Sigmoid colon (tissue), 7 donors: Measurements from ENCODE around the gene OR4N5. TPM values are rescaled to one million over a fixed set of nuclear protein-coding genes. Genes with fewer than 3 reads are reported as not detected.

Experiments
- DNase-seq: peaks from one replicate; pipeline ENCODE4 v3.0.0-alpha.2; 2019
- H3K27ac ChIP-seq, 4 donors: fragments of 200-600 bp; sonication (generic); one replicate each; pipeline ENCODE4 v1.5.1; 2016 to 2019; ENCODE audit warnings: mild to moderate bottlenecking in 1 of 4
- H3K27me3 ChIP-seq, 3 donors: fragments of 200-600 bp; sonication (generic); one replicate each; pipeline ENCODE4 v1.5.1; 2019; ENCODE audit warnings: mild to moderate bottlenecking in 1 of 3
- H3K36me3 ChIP-seq, 4 donors: fragments of 200-600 bp; sonication (generic); one replicate each; pipeline ENCODE4 v1.5.1; 2016 to 2019
- H3K4me1 ChIP-seq, 4 donors: fragments of 200-600 bp; sonication (generic); one replicate each; pipeline ENCODE4 v1.5.1; 2017 to 2019
- H3K4me3 ChIP-seq, 4 donors: fragments of 200-600 bp; sonication (generic); one replicate each; pipeline ENCODE4 v1.5.1; 2017 to 2019; ENCODE audit warnings: mild to moderate bottlenecking in 2 of 4, moderate library complexity in 1 of 4
- H3K9me3 ChIP-seq, 4 donors: fragments of 200-600 bp in 3 of 4; sonication (generic) in 3 of 4; one replicate each; pipeline versions ENCODE4 v1.5.1 to v1.6.1; 2013 to 2019
- EP300 ChIP-seq, 4 donors: sonication (generic); formaldehyde crosslinking; IDR thresholded peaks; one replicate each; pipeline ENCODE4 v1.6.1; 2017; ENCODE audit warnings: antibody characterized with exemption in 4 of 4
- POLR2A ChIP-seq, 2 donors: fragments of 450-650 bp; IDR thresholded peaks; one replicate each; pipeline ENCODE4 v1.6.1; 2016; ENCODE audit warnings: antibody characterized with exemption in 2 of 2, mild to moderate bottlenecking in 2 of 2, moderate library complexity in 2 of 2
- POLR2AphosphoS5 ChIP-seq, 4 donors: sonication (generic); formaldehyde crosslinking; IDR thresholded peaks; one replicate each; pipeline ENCODE4 v1.6.1; 2017; ENCODE audit warnings: antibody characterized with exemption in 4 of 4
- WGBS, 2 donors: extraction: QIAGEN DNeasy Blood & Tissue Kit; methylation state at CpG; one replicate each; pipeline ENCODE4 v1.1.7; 2013; 5-methylcytosine and 5-hydroxymethylcytosine counted together
- intact Hi-C: fragments of 100-400 bp; cut with DNase I; formaldehyde crosslinking; loops from one replicate; pipeline ENCODE4 v1.15.1; 2023
- polyA plus RNA-seq, 3 donors: library from polyadenylated mRNA; stranded (reverse); fragments of 200-250 nt; gene quantifications; one replicate each; pipeline ENCODE4 v1.2.3, GENCODE V29; 2013
- total RNA-seq, 4 donors: library from RNA; depleted of rRNA; stranded (reverse); fragments of >200 nt; gene quantifications; one replicate each; pipeline ENCODE4 v1.1.0, GENCODE V29; 2016
- TF ChIP-seq, protein P1 (sequence below), 4 experiments: fragments of 450-650 bp in 3 of 4; fragments of 200-600 bp in 1 of 4; IDR thresholded peaks; one replicate each; pipeline ENCODE4 v1.5.1; 2016 to 2019; ENCODE audit warnings: antibody characterized with exemption in 4 of 4, mild to moderate bottlenecking in 3 of 4, moderate library complexity in 2 of 4
- donor health status: healthy with polysubstance abuse.
- donor health status: Bipolar disorder and iron deficiency.
- donor health status: healthy.

OR4N5 gene
- total and polyA plus RNA-seq, 7 donors, result not detected

DNA sequence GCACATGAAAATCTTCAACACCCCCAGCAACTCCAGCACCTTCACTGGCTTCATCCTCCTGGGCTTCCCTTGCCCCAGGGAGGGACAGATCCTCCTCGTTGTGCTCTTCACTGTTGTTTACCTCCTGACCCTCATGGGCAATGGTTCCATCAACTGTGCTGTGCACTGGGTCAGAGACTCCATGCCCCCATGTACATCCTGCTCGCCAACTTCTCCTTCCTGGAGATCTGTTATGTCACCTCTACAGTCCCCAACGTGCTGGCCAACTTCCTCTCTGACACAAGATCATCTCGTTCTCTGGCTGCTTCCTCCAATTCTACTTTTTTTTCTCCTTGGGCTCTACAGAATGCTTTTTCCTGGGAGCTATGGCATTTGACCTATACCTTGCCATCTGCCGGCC lies 40.6 kb downstream of the OR4N5 start:
- intact Hi-C loops, result no loop called here
- H3K27me3 ChIP-seq, result no peaks in the 10 kb centered on the region
- H3K9me3 ChIP-seq, result no peaks in the 10 kb centered on the region
- H3K4me3 ChIP-seq, result no peak overlapping the region
- no peaks in the 10 kb centered on the region for H3K36me3 ChIP-seq
- no peak for DNase-seq
- 53% methylated on average over 5 of the region's 5 CpGs for WGBS, 2 donors
- no peak overlapping the region for H3K27ac ChIP-seq
- no peaks in the 10 kb centered on the region for H3K4me1 ChIP-seq
- TF ChIP-seq POLR2A (IDR thresholded peaks at IDR 0.05) (no peak), EP300 (IDR thresholded peaks at IDR 0.05) (no peak), POLR2AphosphoS5 (IDR thresholded peaks at IDR 0.05) (no peak)
- TF ChIP-seq, protein P1, sequence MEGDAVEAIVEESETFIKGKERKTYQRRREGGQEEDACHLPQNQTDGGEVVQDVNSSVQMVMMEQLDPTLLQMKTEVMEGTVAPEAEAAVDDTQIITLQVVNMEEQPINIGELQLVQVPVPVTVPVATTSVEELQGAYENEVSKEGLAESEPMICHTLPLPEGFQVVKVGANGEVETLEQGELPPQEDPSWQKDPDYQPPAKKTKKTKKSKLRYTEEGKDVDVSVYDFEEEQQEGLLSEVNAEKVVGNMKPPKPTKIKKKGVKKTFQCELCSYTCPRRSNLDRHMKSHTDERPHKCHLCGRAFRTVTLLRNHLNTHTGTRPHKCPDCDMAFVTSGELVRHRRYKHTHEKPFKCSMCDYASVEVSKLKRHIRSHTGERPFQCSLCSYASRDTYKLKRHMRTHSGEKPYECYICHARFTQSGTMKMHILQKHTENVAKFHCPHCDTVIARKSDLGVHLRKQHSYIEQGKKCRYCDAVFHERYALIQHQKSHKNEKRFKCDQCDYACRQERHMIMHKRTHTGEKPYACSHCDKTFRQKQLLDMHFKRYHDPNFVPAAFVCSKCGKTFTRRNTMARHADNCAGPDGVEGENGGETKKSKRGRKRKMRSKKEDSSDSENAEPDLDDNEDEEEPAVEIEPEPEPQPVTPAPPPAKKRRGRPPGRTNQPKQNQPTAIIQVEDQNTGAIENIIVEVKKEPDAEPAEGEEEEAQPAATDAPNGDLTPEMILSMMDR (IDR thresholded peaks at IDR 0.05), result no peak

GRCh38 chr14:20179880-20180279 lies 41.3 kb downstream of the OR4N5 start:
- WGBS, 2 donors, result 67 to 74% methylated on average over 2 of the region's 2 CpGs
- intact Hi-C loops, result no loop called here

GRCh38 chr14:20180486-20180885 lies 41.9 kb downstream of the OR4N5 start:
- no peaks in the 10 kb centered on the region for H3K4me1 ChIP-seq
- H3K27ac ChIP-seq, result no peak overlapping the region
- no peak for DNase-seq
- WGBS, 2 donors, result 42 to 58% methylated on average over 2 of the region's 2 CpGs
- TF ChIP-seq POLR2A (IDR thresholded peaks at IDR 0.05), result no peak
- TF ChIP-seq, protein P1 (IDR thresholded peaks at IDR 0.05), result no peak
- no peak for TF ChIP-seq POLR2AphosphoS5 (IDR thresholded peaks at IDR 0.05)
- TF ChIP-seq EP300 (IDR thresholded peaks at IDR 0.05), result no peak
- H3K27me3 ChIP-seq, result no peaks in the 10 kb centered on the region
- H3K4me3 ChIP-seq, result no peak overlapping the region
- intact Hi-C loops, result no loop called here
- no peaks in the 10 kb centered on the region for H3K36me3 ChIP-seq
- no peaks in the 10 kb centered on the region for H3K9me3 ChIP-seq

More at GRCh38 chr14:20179880-20180279, 41.3 kb downstream of the OR4N5 start:
- Histone ChIP-seq H3K27ac (no peak overlapping the region), H3K9me3 (no peaks in the 10 kb centered on the region), H3K36me3 (no peaks in the 10 kb centered on the region), H3K4me1 (no peaks in the 10 kb centered on the region), H3K4me3 (no peak overlapping the region), H3K27me3 (no peaks in the 10 kb centered on the region)
- no peak for DNase-seq
- TF ChIP-seq, protein P1 (IDR thresholded peaks at IDR 0.05), result no peak
- TF ChIP-seq POLR2A (IDR thresholded peaks at IDR 0.05) (no peak), EP300 (IDR thresholded peaks at IDR 0.05) (no peak), POLR2AphosphoS5 (IDR thresholded peaks at IDR 0.05) (no peak)

DNA sequence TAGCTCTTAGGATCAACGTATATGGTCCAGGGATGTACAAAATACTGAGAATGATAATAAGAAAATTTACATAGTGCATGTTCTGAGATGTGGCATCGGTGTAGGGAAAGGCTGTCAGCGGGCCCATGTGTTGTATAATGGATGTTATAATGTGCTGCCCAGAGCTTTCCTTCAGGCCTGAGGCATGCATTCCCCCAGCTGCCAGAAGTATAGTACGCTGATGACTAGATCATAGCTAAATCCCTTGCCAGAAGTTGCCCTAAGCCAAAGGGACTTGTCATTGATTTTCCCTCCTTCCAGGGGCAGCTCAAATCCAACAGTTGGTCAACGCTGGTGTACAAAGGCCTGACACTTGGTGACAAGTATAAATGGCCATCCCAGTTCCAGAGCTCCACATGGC lies 45.6 kb downstream of the OR4N5 start:
- no peak overlapping the region for H3K27ac ChIP-seq
- intact Hi-C loops, result no loop called here
- TF ChIP-seq POLR2AphosphoS5 (IDR thresholded peaks at IDR 0.05), result no peak
- TF ChIP-seq POLR2A (IDR thresholded peaks at IDR 0.05), result no peak
- TF ChIP-seq, protein P1 (IDR thresholded peaks at IDR 0.05), result no peak
- TF ChIP-seq EP300 (IDR thresholded peaks at IDR 0.05), result no peak
- H3K27me3 ChIP-seq, result no peaks in the 10 kb centered on the region
- no peaks in the 10 kb centered on the region for H3K4me1 ChIP-seq
- no peak overlapping the region for H3K4me3 ChIP-seq
- H3K36me3 ChIP-seq, result no peaks in the 10 kb centered on the region
- DNase-seq, result no peak
- 56 to 60% methylated on average over 5 of the region's 5 CpGs for WGBS, 2 donors
- H3K9me3 ChIP-seq, result no peaks in the 10 kb centered on the region

DNA sequence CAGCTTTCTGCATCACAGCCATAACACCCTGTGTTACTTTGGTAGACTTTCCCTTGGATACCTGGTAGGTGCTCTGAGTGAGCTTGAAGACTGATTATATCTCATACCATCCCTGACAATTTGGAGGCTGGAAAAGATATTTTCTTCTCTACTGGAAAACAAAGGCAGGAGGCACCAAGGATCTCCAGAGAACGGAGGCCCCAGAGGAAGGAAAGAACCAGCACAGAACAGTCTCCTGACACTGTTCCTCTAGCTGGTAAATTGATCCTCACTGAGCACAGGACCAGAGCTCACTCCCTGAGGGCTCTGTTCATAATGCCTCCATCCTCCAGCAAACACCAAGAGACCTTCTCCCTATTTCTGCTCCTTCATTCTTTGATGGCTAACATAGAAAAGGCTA lies 52.0 kb downstream of the OR4N5 start, which contains the start of gene OR11G2:
Gene OR11G2 (plus strand): TSS at position 301 of the 400 bp plus-strand sequence. CDS start 6,542 bp downstream, outside the sequence.
- WGBS, 2 donors, result 52 to 58% methylated on average over 1 of the region's 1 CpG
- Histone ChIP-seq H3K4me1 (no peaks in the 10 kb centered on the region), H3K27ac (no peak within 1 kb of the TSS), H3K4me3 (no peak within 1 kb of the TSS), H3K36me3 (no peaks in the 10 kb centered on the region), H3K9me3 (no peaks in the 10 kb centered on the region), H3K27me3 (no peaks in the 10 kb centered on the region)
- TF ChIP-seq, protein P1 (IDR thresholded peaks at IDR 0.05), result no peak
- TF ChIP-seq EP300 (IDR thresholded peaks at IDR 0.05) (no peak), POLR2A (IDR thresholded peaks at IDR 0.05) (no peak)
- no peak for DNase-seq
- intact Hi-C loops, result no loop called here
